Activated CD8-positive, alpha-beta memory T cell treated with anti-CD3 and anti-CD28 coated beads for 36 hours (primary cell): ENCODE data around the gene APOBEC4. TPM values are rescaled to one million over a fixed set of nuclear protein-coding genes. Genes with fewer than 3 reads are reported as not detected.

ENCODE experiments used
- CTCF ChIA-PET: fragments of 350-600 bp; sonication (Branson Sonifier 250); formaldehyde crosslinking; loops from one replicate; lab custom pipeline; 2021; ENCODE audit warnings: antibody characterized with exemption; lab: Charles Lee
- POLR2A ChIA-PET: fragments of 350-600 bp; sonication (Branson Sonifier 250); formaldehyde crosslinking; loops from one replicate; lab custom pipeline; 2021; ENCODE audit warnings: antibody characterized with exemption; lab: Charles Lee
- total RNA-seq, 2 experiments: library from RNA; stranded (reverse); gene quantifications; one replicate each; pipeline ENCODE4 v1.2.3, GENCODE V29; 2021

APOBEC4 gene
- total RNA-seq, 2 experiments from 2014 or later: not detected

GRCh38 chr1:183676586-183677189 is 23.6 kb upstream of the APOBEC4 start:
- ChIA-PET CTCF (interaction anchor here (1.5 kb wide), 1 partner anchor 8 kb away, joined by 3 read pairs; no protein-coding TSS in a partner anchor), POLR2A (no interaction called here)

GRCh38 chr1:183675883-183676585 is 22.9 kb upstream of the APOBEC4 start:
- POLR2A ChIA-PET: no interaction called here
- CTCF ChIA-PET: interaction anchor here (1.5 kb wide), 1 partner anchor 9 kb away, joined by 3 read pairs; no protein-coding TSS in a partner anchor

GRCh38 chr1:183675381-183675780 is 22.3 kb upstream of the APOBEC4 start:
- POLR2A ChIA-PET: no interaction called here

GRCh38 chr1:183674886-183675285 is 21.8 kb upstream of the APOBEC4 start:
- CTCF ChIA-PET: no interaction called here
- POLR2A ChIA-PET: no interaction called here

More at GRCh38 chr1:183675381-183675780, 22.3 kb upstream of the APOBEC4 start:
- CTCF ChIA-PET: interaction anchor here (1.5 kb wide), 1 partner anchor 9 kb away, joined by 3 read pairs; no protein-coding TSS in a partner anchor

- ChIA-PET CTCF (no interaction called here), POLR2A (no interaction called here)
These were observed 21.2 kb upstream of the APOBEC4 start for GRCh38 chr1:183674339-183674738.

GRCh38 chr1:183673605-183674323 is 20.6 kb upstream of the APOBEC4 start:
- CTCF ChIA-PET: no interaction called here
- POLR2A ChIA-PET: no interaction called here

- ChIA-PET POLR2A (no interaction called here), CTCF (no interaction called here)
These were observed 17.1 kb upstream of the APOBEC4 start for GRCh38 chr1:183670169-183670568.

GRCh38 chr1:183656355-183656754 is 3.2 kb upstream of the APOBEC4 start:
- POLR2A ChIA-PET: no interaction called here

GRCh38 chr1:183655562-183656075 is 2.5 kb upstream of the APOBEC4 start:
- CTCF ChIA-PET: interaction anchor here (0.6 to 3.6 kb wide), 10 partner anchors 11 to 740 kb away, joined by 3 to 24 read pairs (median 3); no protein-coding TSS in a partner anchor
- POLR2A ChIA-PET: no interaction called here

More at GRCh38 chr1:183656355-183656754, 3.2 kb upstream of the APOBEC4 start:
- CTCF ChIA-PET: interaction anchor here (1.8 to 3.6 kb wide), 2 partner anchors 29 to 259 kb away, joined by 11 to 24 read pairs; no protein-coding TSS in a partner anchor

- ChIA-PET CTCF (interaction anchor here (0.8 to 3.6 kb wide), 5 partner anchors 26 to 382 kb away, joined by 3 to 24 read pairs (median 4); no protein-coding TSS in a partner anchor), POLR2A (no interaction called here)
These were observed 1.6 kb upstream of the APOBEC4 start for GRCh38 chr1:183654706-183655105.

- POLR2A ChIA-PET: no interaction called here
These were observed 848 bp upstream of the APOBEC4 start for GRCh38 chr1:183653876-183654451.

GRCh38 chr1:183653462-183653794 is 312 bp upstream of the APOBEC4 start:
- POLR2A ChIA-PET: interaction anchor here (0.6 to 1.1 kb wide), 2 partner anchors 19 to 189 kb away, joined by 3 to 6 read pairs; no protein-coding TSS in a partner anchor
- CTCF ChIA-PET: interaction anchor here (0.9 to 3.6 kb wide), 4 partner anchors 19 to 262 kb away, joined by 3 to 24 read pairs (median 6); no protein-coding TSS in a partner anchor

More at GRCh38 chr1:183653876-183654451, 848 bp upstream of the APOBEC4 start:
- CTCF ChIA-PET: interaction anchor here (0.9 to 3.6 kb wide), 4 partner anchors 20 to 261 kb away, joined by 3 to 24 read pairs (median 6); no protein-coding TSS in a partner anchor

- CTCF ChIA-PET: interaction anchor here (0.8 kb wide), 1 partner anchor 264 kb away, joined by 4 read pairs; no protein-coding TSS in a partner anchor
- POLR2A ChIA-PET: interaction anchor here (0.9 kb wide), 1 partner anchor 16 kb away, joined by 3 read pairs; no protein-coding TSS in a partner anchor
These were observed 1.0 kb downstream of the APOBEC4 start for GRCh38 chr1:183652107-183652506.

GRCh38 chr1:183651612-183652011 is 1.5 kb downstream of the APOBEC4 start:
- ChIA-PET POLR2A (interaction anchor here (0.6 kb wide), 1 partner anchor 735 kb away, joined by 7 read pairs; the partner anchor contains the start of gene C1orf21), CTCF (no interaction called here)

- ChIA-PET CTCF (no interaction called here), POLR2A (no interaction called here)
These were observed 5.1 kb downstream of the APOBEC4 start for GRCh38 chr1:183648042-183648441.

GRCh38 chr1:183646776-183647175 is 6.3 kb downstream of the APOBEC4 start:
- POLR2A ChIA-PET: no interaction called here
- CTCF ChIA-PET: no interaction called here

- POLR2A ChIA-PET: no interaction called here
- CTCF ChIA-PET: interaction anchor here (0.7 kb wide), 1 partner anchor 10 kb away, joined by 3 read pairs; no protein-coding TSS in a partner anchor
These were observed 7.6 kb downstream of the APOBEC4 start for GRCh38 chr1:183645531-183645930.

- POLR2A ChIA-PET: no interaction called here
- CTCF ChIA-PET: interaction anchor here (1.1 kb wide), 1 partner anchor 274 kb away, joined by 3 read pairs; no protein-coding TSS in a partner anchor
These were observed 10.9 kb downstream of the APOBEC4 start for GRCh38 chr1:183642166-183642565.
